GM19099 (cell line): ENCODE data around the gene HOXA13.

Experiments used
- POLR2A ChIP-seq: IDR thresholded peaks from 3 replicates; pipeline ENCODE4 v1.6.1; 2011; ENCODE audit warnings: low read depth; ENCODE audit not compliant: insufficient read length; ENCODE audit errors: extremely low read depth

Gene HOXA13

DNA sequence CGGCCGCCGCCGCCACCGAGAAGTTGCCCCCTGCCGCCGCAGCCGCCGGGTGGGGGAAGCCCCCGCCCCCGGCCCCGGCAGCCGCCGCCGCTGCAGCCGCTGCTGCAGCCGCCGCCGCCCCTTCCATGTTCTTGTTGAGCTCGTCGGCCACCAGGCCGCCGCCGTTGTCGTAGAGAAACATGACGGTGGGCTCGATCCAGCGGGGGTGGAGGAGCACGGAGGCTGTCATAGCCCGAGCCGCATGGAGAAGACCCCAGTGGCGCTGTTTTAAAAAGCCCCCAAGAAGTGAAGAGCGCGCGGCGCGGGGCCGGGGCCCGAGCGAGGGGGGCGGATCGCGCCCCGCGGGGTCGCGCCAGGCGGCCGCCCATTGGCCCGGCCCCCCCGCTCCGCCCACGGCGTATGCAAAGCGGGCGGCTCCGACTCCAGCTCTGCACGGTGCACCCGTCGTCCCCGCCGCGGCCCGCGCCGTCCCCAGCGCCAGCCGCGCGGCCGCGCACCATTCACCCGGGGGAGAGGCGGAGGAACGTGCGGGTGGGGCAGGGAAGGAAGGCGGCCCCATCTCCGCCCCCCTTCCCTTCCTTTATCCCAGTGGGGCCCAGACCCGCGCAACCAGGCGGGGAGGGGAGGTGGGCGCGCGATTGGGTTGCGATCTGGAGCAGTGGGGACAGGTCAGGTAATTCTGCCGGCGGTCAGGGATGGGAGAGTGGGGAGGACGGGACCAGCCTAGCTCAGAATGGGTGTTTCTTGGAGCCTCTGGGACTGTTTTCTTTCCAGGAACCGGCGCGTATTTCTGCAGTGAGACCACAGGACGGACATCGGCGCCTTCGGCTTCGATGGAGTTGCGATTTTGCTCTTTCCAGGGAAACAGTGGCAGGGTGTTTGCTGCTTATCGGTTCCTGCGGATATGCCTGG, at the start of gene HOXA13:
HOXA13 (minus strand) TSS at position 243 of the 912 bp plus-strand sequence; CDS start at position 229, 14 bp downstream.
- no peak for TF ChIP-seq POLR2A

DNA sequence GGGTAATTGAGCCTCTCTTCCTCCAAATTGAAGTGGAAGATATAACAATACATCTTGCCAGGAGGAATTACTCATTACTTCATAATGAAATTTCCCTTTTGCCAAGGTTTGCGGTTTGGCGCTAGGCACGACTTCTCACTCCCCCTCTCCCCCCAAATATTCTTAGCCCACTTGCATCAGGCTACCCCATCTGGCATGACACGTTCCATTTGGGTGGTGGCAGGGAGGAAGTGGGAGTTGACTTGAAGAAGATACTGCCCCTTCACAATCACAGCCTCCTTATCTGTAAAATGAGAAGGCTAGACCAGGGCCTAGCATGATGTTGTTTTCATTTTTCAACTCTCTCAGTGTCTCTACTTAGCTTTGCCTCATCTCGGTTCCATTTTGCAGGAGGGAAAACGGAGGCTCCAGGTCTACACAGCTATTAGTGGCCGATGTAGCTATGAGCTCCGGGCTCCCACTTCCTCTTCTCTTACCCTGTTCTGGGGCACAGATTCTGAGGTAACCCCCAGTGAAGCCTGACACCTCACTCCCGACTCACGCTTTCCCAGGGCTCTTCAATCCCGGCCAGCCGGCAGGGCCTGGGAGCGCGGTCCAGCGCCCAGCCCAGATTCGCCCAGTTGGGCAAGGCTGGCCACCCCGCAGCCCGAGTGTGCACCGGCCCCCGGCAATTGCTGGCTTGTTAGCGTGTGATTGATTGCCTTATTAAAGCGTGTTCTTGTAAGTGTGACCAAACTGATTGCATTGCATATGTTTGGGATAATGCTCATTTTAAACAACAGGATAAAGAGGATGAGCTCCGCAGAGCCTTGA, 49.2 kb upstream of the HOXA13 start:
- no peak for TF ChIP-seq POLR2A

DNA sequence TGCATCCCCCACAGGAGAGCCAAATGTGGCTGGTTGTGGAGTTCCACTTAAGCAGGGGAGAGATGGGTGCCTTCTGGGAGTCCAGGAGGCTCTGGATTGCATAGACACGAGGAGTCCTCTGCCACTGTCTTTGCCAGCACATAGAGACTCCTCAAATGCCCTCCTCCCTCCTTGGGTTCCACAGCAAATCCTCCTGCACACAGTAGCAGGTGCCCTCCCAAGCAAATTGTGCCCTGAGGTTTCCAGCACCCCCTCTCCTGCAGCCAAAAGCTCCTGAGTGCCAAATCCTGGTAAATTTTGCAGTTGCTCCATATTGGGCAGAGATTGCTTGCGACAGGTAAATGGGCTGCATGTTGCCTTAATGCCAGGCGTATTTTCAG, 48.5 kb upstream of the HOXA13 start:
- no peak for TF ChIP-seq POLR2A

DNA sequence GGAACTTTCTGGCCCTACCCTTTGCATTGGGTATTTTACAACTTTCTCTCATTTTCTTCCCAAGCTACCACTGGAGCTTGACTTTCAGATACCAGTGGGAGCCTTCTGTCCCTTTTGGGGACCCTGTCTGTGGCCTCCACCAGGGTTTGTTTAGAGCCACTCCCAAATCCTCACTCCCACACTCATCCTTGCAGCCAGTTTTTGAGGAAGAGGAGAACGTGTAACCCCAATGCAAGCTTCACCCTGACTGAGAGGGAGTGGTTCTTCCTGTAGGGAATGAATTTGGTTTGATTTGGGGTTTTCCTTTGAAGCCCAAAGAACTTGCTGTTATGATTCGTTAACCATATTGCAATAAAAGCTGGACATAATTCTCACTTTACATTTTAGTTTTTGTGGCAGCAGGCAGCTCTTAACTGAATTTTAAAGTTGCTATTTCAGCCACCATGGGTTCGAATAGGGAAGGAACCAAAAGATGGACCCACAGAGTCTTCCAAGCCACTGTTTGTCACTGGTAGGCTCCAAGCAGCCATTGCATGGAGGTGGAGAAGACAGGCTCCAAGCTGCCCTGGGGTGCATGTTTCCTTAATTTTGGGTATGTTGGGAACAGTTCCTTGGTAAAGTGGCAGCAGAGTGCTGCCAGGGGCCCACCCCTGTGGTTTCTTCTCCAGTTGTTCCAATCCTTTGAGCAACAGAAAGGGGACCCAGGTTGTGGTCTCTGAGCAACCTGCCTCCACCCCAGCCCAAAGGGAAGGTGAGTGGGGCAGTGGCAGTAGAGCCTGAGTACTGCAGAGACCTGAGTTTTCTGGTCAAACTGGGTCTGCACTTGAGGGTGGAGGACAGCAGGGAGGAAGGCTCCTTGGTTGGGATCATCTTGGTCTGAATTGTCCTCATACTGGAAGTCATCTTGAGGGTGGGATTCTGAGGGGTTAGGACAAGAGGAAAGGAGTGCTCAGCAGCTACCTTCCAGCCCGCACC, 47.8 kb upstream of the HOXA13 start:
- no peak for TF ChIP-seq POLR2A

DNA sequence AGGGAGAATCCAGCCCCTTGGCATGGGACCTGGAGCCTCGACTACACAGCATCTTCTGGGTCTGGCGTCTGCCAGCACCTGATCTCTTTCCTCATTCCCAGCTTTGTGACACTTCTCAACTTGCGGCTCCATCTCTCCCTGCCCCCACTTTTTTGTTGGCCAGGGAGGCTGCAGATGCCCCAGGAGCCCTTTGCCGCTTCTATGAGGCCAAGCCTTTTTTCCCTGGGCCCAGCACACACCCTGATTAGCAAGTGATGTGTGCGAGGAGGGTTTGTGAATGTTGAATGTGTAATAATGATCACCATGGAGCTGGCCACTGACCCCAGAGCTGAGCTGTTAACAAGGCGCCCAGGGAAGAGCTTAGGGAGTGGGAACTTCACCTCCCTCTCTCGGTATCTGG, 47.1 kb upstream of the HOXA13 start:
- no peak for TF ChIP-seq POLR2A

DNA sequence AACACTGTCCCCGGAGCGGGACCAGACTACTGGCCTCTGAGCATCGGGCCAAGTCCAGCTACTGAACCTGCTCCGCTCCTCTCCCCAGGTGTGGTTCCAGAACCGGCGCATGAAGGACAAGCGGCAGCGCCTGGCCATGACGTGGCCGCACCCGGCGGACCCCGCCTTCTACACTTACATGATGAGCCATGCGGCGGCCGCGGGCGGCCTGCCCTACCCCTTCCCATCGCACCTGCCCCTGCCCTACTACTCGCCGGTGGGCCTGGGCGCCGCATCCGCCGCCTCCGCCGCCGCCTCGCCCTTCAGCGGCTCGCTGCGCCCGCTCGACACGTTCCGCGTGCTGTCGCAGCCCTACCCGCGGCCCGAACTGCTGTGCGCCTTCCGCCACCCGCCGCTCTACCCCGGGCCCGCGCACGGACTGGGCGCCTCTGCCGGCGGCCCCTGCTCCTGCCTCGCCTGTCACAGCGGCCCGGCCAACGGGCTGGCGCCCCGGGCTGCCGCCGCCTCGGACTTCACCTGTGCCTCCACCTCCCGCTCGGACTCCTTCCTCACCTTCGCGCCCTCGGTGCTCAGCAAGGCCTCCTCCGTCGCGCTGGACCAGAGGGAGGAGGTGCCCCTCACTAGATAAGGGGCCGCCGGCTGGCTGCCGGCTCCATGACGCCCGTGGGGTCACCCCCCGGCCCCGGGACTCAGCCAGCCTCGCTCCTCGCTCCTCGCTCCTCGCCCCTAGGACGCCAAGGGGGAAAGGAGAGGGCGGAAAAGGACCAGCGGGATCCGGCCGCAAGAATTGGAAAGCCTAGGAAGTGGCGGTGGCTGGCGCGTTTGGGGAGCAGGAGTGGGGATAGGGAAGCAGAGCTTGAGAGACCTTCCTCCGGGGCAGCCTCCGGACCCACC, 46.2 kb upstream of the HOXA13 start:
- TF ChIP-seq POLR2A = no peak

DNA sequence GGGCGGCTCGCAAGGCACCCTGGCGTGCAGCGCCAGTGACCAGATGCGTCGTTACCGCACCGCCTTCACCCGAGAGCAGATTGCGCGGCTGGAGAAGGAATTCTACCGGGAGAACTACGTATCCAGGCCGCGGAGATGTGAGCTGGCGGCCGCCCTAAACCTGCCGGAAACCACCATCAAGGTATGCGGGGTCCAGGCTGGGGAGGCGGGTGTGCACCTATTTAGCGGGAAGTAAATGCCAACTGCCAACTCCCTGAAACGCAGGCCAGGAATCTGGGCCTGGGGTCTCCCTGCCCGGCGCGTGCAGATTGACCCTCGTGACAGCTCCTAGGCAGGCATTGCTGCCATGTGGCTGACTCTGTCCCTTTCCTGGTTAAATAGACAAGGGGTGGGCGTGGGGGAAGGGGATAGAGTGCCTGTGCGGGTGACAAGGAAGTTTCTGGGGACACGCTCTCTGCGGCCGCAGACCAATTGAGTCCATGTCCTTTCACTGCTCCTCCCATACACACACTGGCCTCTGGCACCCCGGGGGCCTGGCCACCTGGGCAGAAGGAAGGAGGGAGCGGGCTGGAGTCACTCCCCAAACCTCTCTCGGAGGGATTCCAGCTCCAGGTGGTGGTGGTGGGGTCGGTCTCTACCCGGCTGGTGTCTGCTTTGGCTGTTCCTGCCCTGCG, 45.4 kb upstream of the HOXA13 start:
- TF ChIP-seq POLR2A = no peak

DNA sequence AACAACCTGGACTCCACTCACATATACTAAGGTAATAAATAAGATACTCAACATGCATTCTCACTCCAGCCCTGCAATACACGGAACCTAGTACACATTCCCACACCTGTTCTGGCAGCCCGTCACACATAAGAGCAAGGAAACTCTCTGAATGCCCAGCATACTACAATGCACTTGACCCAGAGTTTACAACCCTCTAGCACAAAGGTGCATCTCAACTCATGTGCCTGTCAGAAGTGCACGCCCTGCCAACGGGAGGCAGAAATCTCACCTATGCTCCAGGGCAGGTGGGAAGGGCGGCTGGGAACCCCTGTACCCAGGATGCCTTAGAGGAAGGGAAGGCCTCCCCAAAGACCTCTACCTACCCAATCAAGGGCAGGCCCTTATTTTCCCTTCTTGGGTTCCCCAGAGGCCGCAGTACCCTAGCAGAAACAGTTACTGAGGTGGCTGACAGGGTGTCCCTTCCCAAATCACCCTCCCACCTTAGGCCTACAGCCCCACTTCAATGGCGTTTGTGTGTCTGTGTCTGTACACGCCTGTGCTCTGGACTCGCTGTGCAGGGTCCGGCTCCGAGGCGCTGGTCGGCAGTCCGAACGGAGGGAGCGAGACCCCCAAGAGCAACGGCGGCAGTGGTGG, 44.7 kb upstream of the HOXA13 start:
- TF ChIP-seq POLR2A = no peak

DNA sequence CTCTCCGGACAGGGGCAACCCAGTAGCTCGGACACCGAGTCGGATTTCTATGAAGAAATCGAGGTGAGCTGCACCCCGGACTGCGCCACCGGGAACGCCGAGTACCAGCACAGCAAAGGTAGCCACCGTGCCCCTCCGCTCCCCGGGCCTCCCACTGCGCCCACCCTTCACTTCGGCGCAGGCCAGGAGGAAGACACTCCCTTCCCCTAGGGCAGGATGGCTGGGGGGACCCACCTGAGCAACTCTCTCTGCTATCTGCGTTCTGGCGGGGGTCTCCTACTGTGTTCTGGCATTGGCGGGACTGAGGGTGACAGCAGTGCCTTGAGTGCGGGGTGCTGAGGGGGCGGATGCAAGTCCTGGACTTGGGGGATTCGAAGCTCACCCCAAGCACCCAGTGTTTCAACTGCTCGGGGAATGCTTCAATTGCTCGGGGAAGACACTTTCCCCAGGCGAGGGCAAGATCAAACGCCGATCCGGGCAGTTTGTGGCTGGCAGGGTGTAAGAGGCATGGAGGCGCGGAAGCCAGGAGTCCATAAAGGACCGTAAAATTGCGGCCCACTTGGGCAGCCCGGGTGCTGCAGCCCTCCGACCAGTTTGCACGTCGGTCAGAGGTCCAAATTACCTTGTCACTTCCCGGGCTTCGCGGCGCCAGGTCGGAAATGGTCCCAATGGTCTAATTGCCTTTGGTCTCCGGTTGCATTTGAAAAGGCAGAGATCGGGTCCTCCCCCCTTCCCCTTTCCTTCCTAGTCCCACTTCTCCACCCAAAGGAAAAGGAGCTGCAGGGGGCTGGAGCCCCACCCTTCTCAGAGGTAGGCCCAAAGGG, 43.7 kb upstream of the HOXA13 start:
- TF ChIP-seq POLR2A = no peak

DNA sequence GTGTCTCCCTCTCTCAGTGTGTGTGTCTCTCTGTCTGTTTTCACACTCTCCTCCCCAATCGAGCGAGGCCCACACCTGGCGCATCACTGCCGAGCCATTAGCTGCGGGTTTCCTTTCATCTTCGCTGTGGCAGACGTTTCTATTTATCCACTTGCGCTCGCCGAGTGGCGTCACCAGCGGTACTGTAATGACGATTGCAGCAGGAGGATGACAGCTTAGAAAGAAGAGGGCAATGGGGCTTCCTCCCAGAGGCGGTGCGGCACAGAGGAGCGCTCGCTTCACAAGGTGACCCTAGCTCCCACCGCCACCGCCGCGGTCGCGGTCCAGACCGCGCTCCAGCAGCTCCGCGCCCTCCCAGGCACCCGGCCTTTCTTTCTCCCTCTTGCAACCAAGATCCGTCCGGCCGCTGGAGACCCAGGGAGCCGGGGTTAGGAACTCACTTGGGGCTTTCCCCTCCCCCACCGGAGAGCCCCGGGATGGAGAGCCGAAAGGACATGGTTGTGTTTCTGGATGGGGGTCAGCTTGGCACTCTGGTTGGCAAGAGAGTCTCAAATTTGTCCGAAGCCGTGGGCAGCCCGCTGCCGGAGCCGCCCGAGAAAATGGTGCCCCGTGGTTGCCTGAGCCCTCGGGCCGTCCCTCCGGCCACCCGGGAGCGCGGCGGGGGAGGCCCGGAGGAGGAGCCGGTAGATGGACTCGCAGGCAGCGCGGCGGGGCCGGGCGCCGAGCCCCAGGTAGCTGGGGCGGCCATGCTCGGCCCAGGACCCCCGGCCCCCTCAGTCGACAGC, 42.9 kb upstream of the HOXA13 start, which contains the start of gene EVX1:
EVX1 (plus strand) TSS at position 248 of the 785 bp plus-strand sequence; CDS start at position 477, 229 bp downstream.
- no peak for TF ChIP-seq POLR2A

DNA sequence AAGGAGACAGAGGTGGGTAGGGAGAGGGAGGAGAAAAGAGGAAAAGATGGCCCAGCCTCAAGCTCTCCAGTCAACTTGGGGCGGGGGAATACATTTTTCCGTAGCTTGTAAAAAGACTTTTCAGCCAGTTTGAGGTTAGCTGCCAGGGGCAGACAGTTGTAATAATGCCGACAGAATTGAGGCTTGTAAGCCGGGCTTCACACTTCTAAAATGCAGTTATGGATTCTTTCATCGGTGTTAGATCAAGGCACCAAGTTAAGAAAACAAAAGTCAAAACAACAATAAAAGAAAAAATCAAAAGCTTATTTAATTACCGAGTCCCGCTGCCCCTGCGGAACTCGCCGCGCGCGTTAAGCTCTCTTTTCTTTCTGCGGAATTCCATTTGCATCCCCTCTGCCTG, 42.3 kb upstream of the HOXA13 start:
- no peak for TF ChIP-seq POLR2A
